Thoracic aorta (tissue), 2 donors: ENCODE measurements around the gene NID1. TPM values are rescaled to one million over a fixed set of nuclear protein-coding genes. Genes with fewer than 3 reads are reported as not detected.

ENCODE experiments used
- ATAC-seq: fragments of 150-250 bp; one replicate; pipeline ENCODE4 v1.8.0; 2017; ENCODE audit warnings: low read depth; ENCODE audit not compliant: insufficient number of reproducible peaks, low FRiP score
- DNase-seq: peaks from one replicate; pipeline ENCODE4 v3.0.0-alpha.2; 2020; ENCODE audit warnings: low spot score
- H3K27ac ChIP-seq, 2 donors: fragments of 200-600 bp; sonication (generic); 1 replicate in 1 of 2; 2 replicates in 1 of 2; pipeline ENCODE4 v1.5.1; 2016; ENCODE audit warnings: mild to moderate bottlenecking in 2 of 2, moderate library complexity in 2 of 2
- H3K27me3 ChIP-seq: fragments of 200-600 bp; sonication (generic); replicated peaks from 2 replicates; pipeline ENCODE4 v1.6.0; 2016; ENCODE audit warnings: mild to moderate bottlenecking; ENCODE audit not compliant: insufficient read depth
- H3K36me3 ChIP-seq: fragments of 200-600 bp; sonication (generic); one replicate; pipeline ENCODE4 v1.5.1; 2016
- H3K4me1 ChIP-seq, 2 donors: fragments of 200-600 bp; sonication (generic); 1 replicate in 1 of 2; 2 replicates in 1 of 2; pipeline versions ENCODE4 v1.5.1 to v1.6.0; 2016; ENCODE audit warnings: low read depth in 2 of 2, mild to moderate bottlenecking in 1 of 2; ENCODE audit not compliant: control insufficient read depth in 1 of 2
- H3K4me3 ChIP-seq: fragments of 200-600 bp; sonication (generic); 2 replicates; pipeline ENCODE4 v1.5.1; 2016; ENCODE audit warnings: mild to moderate bottlenecking
- H3K9me3 ChIP-seq: fragments of 200-600 bp; sonication (generic); 2 replicates; pipeline ENCODE4 v1.5.1; 2016
- total RNA-seq, 2 donors: library from RNA; depleted of rRNA; stranded (reverse); fragments of >200 nt; gene quantifications; one replicate each; pipeline versions ENCODE4 v1.1.0 to v1.2.3, GENCODE V29; 2016
- TF ChIP-seq, protein P1 (sequence below): fragments of 200-600 bp; sonication (generic); IDR thresholded peaks from one replicate; pipeline ENCODE4 v1.5.1; 2019; ENCODE audit warnings: antibody characterized with exemption

The NID1 gene
- total RNA-seq, 2 donors from 2014 or later: 82.4 to 95.5 TPM

DNA sequence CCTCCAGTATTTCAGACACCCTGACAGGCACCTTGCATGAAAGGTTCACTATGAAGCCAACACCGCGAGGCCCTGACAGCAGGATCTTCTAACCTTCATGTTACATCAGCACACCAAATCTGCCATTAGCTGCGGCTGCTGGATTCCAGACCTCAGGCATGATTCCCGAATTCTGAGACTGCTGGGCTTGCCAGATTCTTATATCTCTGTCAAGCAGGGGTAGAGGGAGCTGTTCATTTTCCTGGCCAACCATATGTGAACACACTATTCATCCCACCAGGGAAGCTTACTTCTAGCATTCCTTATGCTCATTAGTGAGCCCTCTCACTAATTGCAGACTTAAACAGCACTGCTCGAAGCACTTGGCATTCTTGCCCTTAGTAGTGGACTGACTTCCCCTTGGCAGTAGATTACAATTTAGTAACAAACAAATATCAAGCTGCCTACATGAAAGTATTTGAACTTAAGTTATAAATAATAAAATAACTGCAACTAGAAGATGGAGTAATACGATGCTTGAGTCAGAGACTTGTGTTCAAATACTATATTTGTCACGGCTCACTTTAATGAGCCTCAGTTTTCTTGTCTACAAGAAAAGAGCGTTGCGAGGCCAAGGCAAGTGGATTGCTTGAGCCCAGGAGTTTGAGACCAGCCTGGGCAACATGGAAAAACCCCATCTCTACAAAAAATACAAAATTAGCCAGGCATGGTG, 43.3 kb downstream of the NID1 start:
- Histone ChIP-seq H3K36me3 (peaks cover 35% of the 10 kb centered on the region), H3K4me1 (peaks cover 0 to 7% of the 10 kb centered on the region in 2 donors), H3K9me3 (no peaks in the 10 kb centered on the region), H3K27ac (no peak overlapping the region), H3K4me3 (no peak overlapping the region), H3K27me3 (no peaks in the 10 kb centered on the region)
- TF ChIP-seq, protein P1, sequence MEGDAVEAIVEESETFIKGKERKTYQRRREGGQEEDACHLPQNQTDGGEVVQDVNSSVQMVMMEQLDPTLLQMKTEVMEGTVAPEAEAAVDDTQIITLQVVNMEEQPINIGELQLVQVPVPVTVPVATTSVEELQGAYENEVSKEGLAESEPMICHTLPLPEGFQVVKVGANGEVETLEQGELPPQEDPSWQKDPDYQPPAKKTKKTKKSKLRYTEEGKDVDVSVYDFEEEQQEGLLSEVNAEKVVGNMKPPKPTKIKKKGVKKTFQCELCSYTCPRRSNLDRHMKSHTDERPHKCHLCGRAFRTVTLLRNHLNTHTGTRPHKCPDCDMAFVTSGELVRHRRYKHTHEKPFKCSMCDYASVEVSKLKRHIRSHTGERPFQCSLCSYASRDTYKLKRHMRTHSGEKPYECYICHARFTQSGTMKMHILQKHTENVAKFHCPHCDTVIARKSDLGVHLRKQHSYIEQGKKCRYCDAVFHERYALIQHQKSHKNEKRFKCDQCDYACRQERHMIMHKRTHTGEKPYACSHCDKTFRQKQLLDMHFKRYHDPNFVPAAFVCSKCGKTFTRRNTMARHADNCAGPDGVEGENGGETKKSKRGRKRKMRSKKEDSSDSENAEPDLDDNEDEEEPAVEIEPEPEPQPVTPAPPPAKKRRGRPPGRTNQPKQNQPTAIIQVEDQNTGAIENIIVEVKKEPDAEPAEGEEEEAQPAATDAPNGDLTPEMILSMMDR: no peak
- DNase-seq (no peak), ATAC-seq (no peak)

DNA sequence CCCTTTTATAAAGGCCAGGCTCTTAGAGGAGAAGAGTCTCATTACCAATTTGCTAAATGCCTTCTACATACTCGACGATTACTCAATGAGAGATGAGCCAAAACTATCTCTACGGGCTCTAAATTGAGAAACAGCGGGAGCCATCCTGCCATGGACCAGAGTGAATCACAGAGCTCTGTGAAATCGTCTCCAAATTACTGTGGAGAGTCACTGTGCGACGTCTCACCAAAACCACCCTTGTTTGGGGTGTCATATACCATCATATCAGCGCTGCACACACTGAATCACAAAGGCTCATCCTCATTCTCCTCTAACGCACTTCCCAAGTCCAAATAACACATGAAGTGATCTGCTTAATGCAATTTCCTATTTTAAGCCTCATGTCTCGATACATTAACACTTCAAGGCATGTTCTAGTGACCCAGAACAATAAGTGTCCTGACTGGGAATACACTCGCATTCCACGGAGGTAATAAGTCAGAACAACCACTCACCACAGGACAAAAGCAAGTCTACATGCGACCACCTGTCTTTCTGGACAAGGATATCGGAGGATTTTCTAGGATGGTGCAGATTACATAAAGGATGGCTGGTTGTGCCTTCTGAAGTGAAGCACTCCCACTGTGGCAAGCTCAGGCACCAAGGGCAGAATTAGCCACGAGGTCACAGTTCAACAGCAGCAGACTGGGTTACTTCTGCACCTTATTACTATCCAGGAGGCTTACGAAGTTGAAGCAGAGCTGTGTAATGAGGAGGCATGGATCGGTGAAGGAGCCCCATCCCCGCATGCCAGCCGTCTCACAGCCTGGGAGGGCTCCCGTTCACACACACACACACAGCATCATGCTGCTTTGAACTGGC, 44.3 kb downstream of the NID1 start:
- peaks cover 0 to 7% of the 10 kb centered on the region in 2 donors for H3K4me1 ChIP-seq
- no peak overlapping the region for H3K4me3 ChIP-seq
- peaks cover 27% of the 10 kb centered on the region for H3K36me3 ChIP-seq
- H3K27ac ChIP-seq: no peak overlapping the region
- ATAC-seq (no peak), DNase-seq (no peak)
- no peaks in the 10 kb centered on the region for H3K27me3 ChIP-seq
- TF ChIP-seq, protein P1: no peak
- no peaks in the 10 kb centered on the region for H3K9me3 ChIP-seq

GRCh38 chr1:236018885-236019453, 45.9 kb downstream of the NID1 start:
- Histone ChIP-seq H3K27me3 (no peaks in the 10 kb centered on the region), H3K4me1 (peaks cover 0 to 7% of the 10 kb centered on the region in 2 donors), H3K27ac (no peak overlapping the region), H3K4me3 (no peak overlapping the region), H3K9me3 (no peaks in the 10 kb centered on the region), H3K36me3 (peaks cover 20% of the 10 kb centered on the region)
- DNase-seq (no peak), ATAC-seq (no peak)
- TF ChIP-seq, protein P1: no peak

DNA sequence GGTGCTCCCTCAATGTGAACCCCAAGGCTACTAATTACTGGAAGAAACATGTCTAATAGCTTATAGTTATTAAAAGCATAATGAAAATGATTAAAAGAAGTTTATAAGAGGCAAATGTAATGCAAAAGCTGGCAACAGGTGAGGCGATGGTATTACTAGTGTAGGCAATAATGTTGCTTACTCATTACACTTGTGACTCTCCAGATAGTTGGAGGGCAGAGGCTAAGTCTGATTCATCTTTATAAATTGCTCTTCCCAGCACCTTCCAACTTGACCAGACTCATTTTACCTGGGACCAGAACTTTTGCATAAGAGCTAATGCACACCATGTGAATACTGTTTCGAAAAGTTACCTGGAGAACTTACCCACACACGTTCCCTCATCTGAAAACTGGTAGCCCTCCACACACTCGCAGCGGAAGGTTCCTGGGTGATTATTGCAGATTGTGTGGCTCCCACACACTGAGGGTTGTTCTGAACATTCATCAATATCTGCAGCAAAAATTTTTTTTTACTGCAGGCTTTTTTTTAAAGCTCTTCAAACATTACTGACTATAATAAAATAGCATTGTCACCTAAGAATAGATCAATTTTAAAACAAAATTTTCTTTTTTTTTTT, 48.0 kb downstream of the NID1 start:
- TF ChIP-seq, protein P1: no peak
- DNase-seq (no peak), ATAC-seq (no peak)
- H3K27me3 ChIP-seq: no peaks in the 10 kb centered on the region
- no peak overlapping the region for H3K4me3 ChIP-seq
- H3K36me3 ChIP-seq: peaks cover 11% of the 10 kb centered on the region
- H3K9me3 ChIP-seq: no peaks in the 10 kb centered on the region
- H3K27ac ChIP-seq: no peak overlapping the region
- peaks cover 0 to 6% of the 10 kb centered on the region in 2 donors for H3K4me1 ChIP-seq

DNA sequence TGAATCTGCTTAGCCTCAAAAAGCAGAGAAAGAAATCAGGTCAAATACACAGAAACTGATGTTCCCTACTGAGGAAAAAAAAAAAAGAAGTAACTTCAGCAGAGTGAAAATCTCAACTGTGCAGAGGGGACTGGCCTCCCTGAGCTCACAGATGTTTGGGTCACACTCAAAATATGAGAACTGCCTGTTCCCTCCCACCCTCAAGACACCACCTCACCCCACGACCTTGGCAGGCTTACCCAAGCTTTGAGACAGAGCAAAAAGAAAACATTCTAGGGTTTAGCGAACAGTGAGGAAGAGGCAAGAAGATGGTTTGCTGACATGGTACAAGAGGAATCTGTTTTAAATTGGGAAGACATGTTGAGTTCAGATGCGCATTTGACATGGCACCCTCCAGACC, 48.8 kb downstream of the NID1 start:
- Histone ChIP-seq H3K36me3 (peaks cover 17% of the 10 kb centered on the region), H3K4me1 (no peaks in the 10 kb centered on the region), H3K4me3 (no peak overlapping the region), H3K27ac (no peak overlapping the region), H3K27me3 (no peaks in the 10 kb centered on the region), H3K9me3 (no peaks in the 10 kb centered on the region)
- TF ChIP-seq, protein P1: no peak
- ATAC-seq: no peak
- no peak for DNase-seq
